WTC11 (cell line): Measurements from ENCODE around the gene VIPR2.

Experiments
- MAX ChIP-seq: sonication (generic); formaldehyde crosslinking; IDR thresholded peaks from 2 replicates; pipeline ENCODE4 v1.8.0; 2022; ENCODE audit warnings: mild to moderate bottlenecking, missing genetic modification reagents
- NR2C2 ChIP-seq: sonication (generic); formaldehyde crosslinking; IDR thresholded peaks from 2 replicates; pipeline ENCODE4 v1.8.0; 2022; ENCODE audit warnings: mild to moderate bottlenecking, missing genetic modification reagents
- TCF7 ChIP-seq: sonication (generic); formaldehyde crosslinking; IDR thresholded peaks from 2 replicates; pipeline ENCODE4 v1.8.0; 2022; ENCODE audit warnings: mild to moderate bottlenecking, low read depth, missing genetic modification reagents, moderate library complexity
- TF ChIP-seq, protein P1 (sequence below): sonication (generic); formaldehyde crosslinking; IDR thresholded peaks from 2 replicates; pipeline ENCODE4 v1.8.1; 2023; ENCODE audit warnings: mild to moderate bottlenecking, missing genetic modification reagents
- TF ChIP-seq, protein P2 (sequence below): fragments of 200-600 bp; IDR thresholded peaks from 2 replicates; pipeline ENCODE4 v1.8.0; 2022; ENCODE audit warnings: antibody characterized with exemption

GRCh38 chr7:159034988-159035387 is 109.7 kb downstream of the VIPR2 start:
- TF ChIP-seq, protein P1, sequence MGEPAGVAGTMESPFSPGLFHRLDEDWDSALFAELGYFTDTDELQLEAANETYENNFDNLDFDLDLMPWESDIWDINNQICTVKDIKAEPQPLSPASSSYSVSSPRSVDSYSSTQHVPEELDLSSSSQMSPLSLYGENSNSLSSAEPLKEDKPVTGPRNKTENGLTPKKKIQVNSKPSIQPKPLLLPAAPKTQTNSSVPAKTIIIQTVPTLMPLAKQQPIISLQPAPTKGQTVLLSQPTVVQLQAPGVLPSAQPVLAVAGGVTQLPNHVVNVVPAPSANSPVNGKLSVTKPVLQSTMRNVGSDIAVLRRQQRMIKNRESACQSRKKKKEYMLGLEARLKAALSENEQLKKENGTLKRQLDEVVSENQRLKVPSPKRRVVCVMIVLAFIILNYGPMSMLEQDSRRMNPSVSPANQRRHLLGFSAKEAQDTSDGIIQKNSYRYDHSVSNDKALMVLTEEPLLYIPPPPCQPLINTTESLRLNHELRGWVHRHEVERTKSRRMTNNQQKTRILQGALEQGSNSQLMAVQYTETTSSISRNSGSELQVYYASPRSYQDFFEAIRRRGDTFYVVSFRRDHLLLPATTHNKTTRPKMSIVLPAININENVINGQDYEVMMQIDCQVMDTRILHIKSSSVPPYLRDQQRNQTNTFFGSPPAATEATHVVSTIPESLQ (CRISPR knock-in tag): no peak
- TF ChIP-seq TCF7 (CRISPR knock-in tag) (no peak), NR2C2 (no peak), MAX (CRISPR knock-in tag) (no peak)
- TF ChIP-seq, protein P2, sequence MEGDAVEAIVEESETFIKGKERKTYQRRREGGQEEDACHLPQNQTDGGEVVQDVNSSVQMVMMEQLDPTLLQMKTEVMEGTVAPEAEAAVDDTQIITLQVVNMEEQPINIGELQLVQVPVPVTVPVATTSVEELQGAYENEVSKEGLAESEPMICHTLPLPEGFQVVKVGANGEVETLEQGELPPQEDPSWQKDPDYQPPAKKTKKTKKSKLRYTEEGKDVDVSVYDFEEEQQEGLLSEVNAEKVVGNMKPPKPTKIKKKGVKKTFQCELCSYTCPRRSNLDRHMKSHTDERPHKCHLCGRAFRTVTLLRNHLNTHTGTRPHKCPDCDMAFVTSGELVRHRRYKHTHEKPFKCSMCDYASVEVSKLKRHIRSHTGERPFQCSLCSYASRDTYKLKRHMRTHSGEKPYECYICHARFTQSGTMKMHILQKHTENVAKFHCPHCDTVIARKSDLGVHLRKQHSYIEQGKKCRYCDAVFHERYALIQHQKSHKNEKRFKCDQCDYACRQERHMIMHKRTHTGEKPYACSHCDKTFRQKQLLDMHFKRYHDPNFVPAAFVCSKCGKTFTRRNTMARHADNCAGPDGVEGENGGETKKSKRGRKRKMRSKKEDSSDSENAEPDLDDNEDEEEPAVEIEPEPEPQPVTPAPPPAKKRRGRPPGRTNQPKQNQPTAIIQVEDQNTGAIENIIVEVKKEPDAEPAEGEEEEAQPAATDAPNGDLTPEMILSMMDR: no peak
